Mesendoderm (in vitro differentiated cells): Measurements from ENCODE around the gene NFAM1.
A peak's percentile ranks its signal among the peaks of the same experiment; 100 is the strongest.

Source experiments
- DNase-seq: peaks from one replicate; pipeline ENCODE4 v3.0.0; 2013
- H2AK5ac ChIP-seq: 2 replicates; pipeline ENCODE4 v1.6.1; 2013; ENCODE audit warnings: low read length, inconsistent platforms
- H2BK120ac ChIP-seq: 2 replicates; pipeline ENCODE4 v1.6.1; 2013; ENCODE audit warnings: low read depth, mild to moderate bottlenecking, low read length, moderate library complexity, mixed read lengths
- H2BK15ac ChIP-seq: replicated peaks from 2 replicates; pipeline ENCODE4 v1.6.1; 2013; ENCODE audit warnings: low read depth, mild to moderate bottlenecking, moderate library complexity
- H2BK5ac ChIP-seq: 2 replicates; pipeline ENCODE4 v1.6.1; 2013; ENCODE audit warnings: low read length, inconsistent platforms
- H3K18ac ChIP-seq: 2 replicates; pipeline ENCODE4 v1.6.1; 2013; ENCODE audit warnings: mild to moderate bottlenecking, low read length, mixed read lengths
- H3K23ac ChIP-seq: one replicate; pipeline ENCODE4 v1.6.1; 2013; ENCODE audit warnings: low read length
- H3K27ac ChIP-seq: 2 replicates; pipeline ENCODE4 v1.5.1; 2013; ENCODE audit warnings: low read depth, mild to moderate bottlenecking, inconsistent platforms, low read length, moderate library complexity
- H3K27me3 ChIP-seq: 2 replicates; pipeline ENCODE4 v1.6.1; 2013; ENCODE audit warnings: low read length, control low read depth, mild to moderate bottlenecking, inconsistent platforms; ENCODE audit not compliant: insufficient read depth, poor library complexity
- H3K36me3 ChIP-seq: 2 replicates; pipeline ENCODE4 v1.6.1; 2013; ENCODE audit warnings: low read length, inconsistent platforms; ENCODE audit not compliant: control insufficient read depth, insufficient read depth
- H3K4ac ChIP-seq: one replicate; pipeline ENCODE4 v1.6.1; 2013; ENCODE audit warnings: low read depth, mild to moderate bottlenecking, low read length, moderate library complexity
- H3K4me1 ChIP-seq: 2 replicates; pipeline ENCODE4 v1.6.1; 2013; ENCODE audit warnings: low read depth, low read length, inconsistent platforms; ENCODE audit not compliant: control insufficient read depth
- H3K4me2 ChIP-seq: 2 replicates; pipeline ENCODE4 v1.6.1; 2013; ENCODE audit warnings: low read length
- H3K4me3 ChIP-seq: 2 replicates; pipeline ENCODE4 v1.5.1; 2013; ENCODE audit warnings: mild to moderate bottlenecking, low read length
- H3K56ac ChIP-seq: one replicate; pipeline ENCODE4 v1.6.1; 2013; ENCODE audit warnings: low read length
- H3K79me1 ChIP-seq: 2 replicates; pipeline ENCODE4 v1.6.1; 2013; ENCODE audit warnings: low read length, inconsistent platforms
- H3K79me2 ChIP-seq: 2 replicates; pipeline ENCODE4 v1.6.1; 2013; ENCODE audit warnings: mild to moderate bottlenecking, low read length; ENCODE audit not compliant: control insufficient read depth, insufficient read depth
- H3K9ac ChIP-seq: 2 replicates; pipeline ENCODE4 v1.6.1; 2013; ENCODE audit warnings: low read length, inconsistent platforms
- H4K5ac ChIP-seq: one replicate; pipeline ENCODE4 v1.6.1; 2013; ENCODE audit warnings: low read length
- H4K8ac ChIP-seq: one replicate; pipeline ENCODE4 v1.6.1; 2013; ENCODE audit warnings: low read depth, mild to moderate bottlenecking, control low read depth, low read length, moderate library complexity
- WGBS: extraction: QIAGEN DNeasy Blood & Tissue Kit; methylation state at CpG from one replicate; pipeline ENCODE4 v1.1.7; 2013; ENCODE audit warnings: low lambda C conversion rate, missing lambda C conversion rate; ENCODE audit not compliant: insufficient coverage; ENCODE audit errors: extremely low coverage; 5-methylcytosine and 5-hydroxymethylcytosine counted together

NFAM1 gene

GRCh38 chr22:42341779-42342178, 90.4 kb downstream of the NFAM1 start:
- Histone ChIP-seq H3K4me3 (no peak overlapping the region), H2AK5ac (peak overlapping the region; percentile 0)

GRCh38 chr22:42340829-42341383, 91.3 kb downstream of the NFAM1 start:
- H3K56ac ChIP-seq: peak overlapping the region; percentile 82
- DNase-seq: peak; percentile 64
- WGBS: no CpG with 5 or more reads among the region's 26 CpGs
- no peak overlapping the region for H2AK5ac ChIP-seq
- H2BK120ac ChIP-seq: no peak overlapping the region
- no peak overlapping the region for H3K27ac ChIP-seq
- peaks cover 9% of the 10 kb centered on the region for H3K79me1 ChIP-seq
- no peaks in the 10 kb centered on the region for H3K79me2 ChIP-seq
- H3K23ac ChIP-seq: no peak overlapping the region
- H3K18ac ChIP-seq: peak overlapping the region; percentile 25
- no peaks in the 10 kb centered on the region for H3K36me3 ChIP-seq
- H3K4me2 ChIP-seq: peak overlapping the region; percentile 41
- H4K8ac ChIP-seq: no peak overlapping the region
- H2BK15ac ChIP-seq: no peak overlapping the region
- H2BK5ac ChIP-seq: no peak overlapping the region
- H4K5ac ChIP-seq: no peak overlapping the region
- peak overlapping the region; percentile 60 for H3K9ac ChIP-seq
- H3K4me1 ChIP-seq: no peaks in the 10 kb centered on the region
- H3K27me3 ChIP-seq: no peaks in the 10 kb centered on the region
- H3K4me3 ChIP-seq: no peak overlapping the region
- peak overlapping the region; percentile 46 for H3K4ac ChIP-seq

More at GRCh38 chr22:42341779-42342178, 90.4 kb downstream of the NFAM1 start:
- no peak overlapping the region for H4K8ac ChIP-seq
- H3K27ac ChIP-seq: no peak overlapping the region
- peaks cover 8% of the 10 kb centered on the region for H3K79me1 ChIP-seq
- no CpG with 5 or more reads among the region's 4 CpGs for WGBS
- no peaks in the 10 kb centered on the region for H3K79me2 ChIP-seq
- H3K27me3 ChIP-seq: no peaks in the 10 kb centered on the region
- no peak overlapping the region for H2BK120ac ChIP-seq
- no peaks in the 10 kb centered on the region for H3K4me1 ChIP-seq
- no peak overlapping the region for H3K4ac ChIP-seq
- H3K4me2 ChIP-seq: no peak overlapping the region
- H3K18ac ChIP-seq: no peak overlapping the region
- no peak overlapping the region for H3K23ac ChIP-seq
- no peak overlapping the region for H3K9ac ChIP-seq
- peak overlapping the region; percentile 1 for H3K56ac ChIP-seq
- no peak overlapping the region for H2BK5ac ChIP-seq
- H3K36me3 ChIP-seq: no peaks in the 10 kb centered on the region
- no peak overlapping the region for H2BK15ac ChIP-seq
- DNase-seq: no peak
- H4K5ac ChIP-seq: no peak overlapping the region

- H3K79me2 ChIP-seq: no peaks in the 10 kb centered on the region
- WGBS: no CpG with 5 or more reads among the region's 3 CpGs
- no peak overlapping the region for H4K8ac ChIP-seq
- H3K18ac ChIP-seq: no peak overlapping the region
- H3K4me1 ChIP-seq: no peaks in the 10 kb centered on the region
- peaks cover 11% of the 10 kb centered on the region for H3K79me1 ChIP-seq
- no peak overlapping the region for H4K5ac ChIP-seq
- H3K36me3 ChIP-seq: no peaks in the 10 kb centered on the region
- DNase-seq: no peak
- no peaks in the 10 kb centered on the region for H3K27me3 ChIP-seq
- no peak overlapping the region for H3K4me3 ChIP-seq
- H3K27ac ChIP-seq: no peak overlapping the region
- no peak overlapping the region for H2BK120ac ChIP-seq
- no peak overlapping the region for H3K4me2 ChIP-seq
- peak overlapping the region; percentile 68 for H3K56ac ChIP-seq
- H3K4ac ChIP-seq: no peak overlapping the region
- peak overlapping the region; percentile 59 for H2AK5ac ChIP-seq
- H2BK15ac ChIP-seq: no peak overlapping the region
- no peak overlapping the region for H3K23ac ChIP-seq
- no peak overlapping the region for H3K9ac ChIP-seq
- peak overlapping the region; percentile 26 for H2BK5ac ChIP-seq
Measured at GRCh38 chr22:42340150-42340549, 92.1 kb downstream of the NFAM1 start.

- Histone ChIP-seq H3K56ac (peak overlapping the region; percentile 20), H3K18ac (no peak overlapping the region), H3K9ac (no peak overlapping the region), H2BK120ac (no peak overlapping the region), H3K36me3 (no peaks in the 10 kb centered on the region), H2BK5ac (no peak overlapping the region), H3K4ac (no peak overlapping the region), H3K4me1 (no peaks in the 10 kb centered on the region), H4K5ac (no peak overlapping the region), H3K79me1 (peaks cover 14% of the 10 kb centered on the region), H3K4me3 (no peak overlapping the region), H3K27ac (no peak overlapping the region), H3K4me2 (no peak overlapping the region), H2BK15ac (no peak overlapping the region), H3K27me3 (no peaks in the 10 kb centered on the region), H2AK5ac (no peak overlapping the region), H3K23ac (no peak overlapping the region), H4K8ac (no peak overlapping the region), H3K79me2 (no peaks in the 10 kb centered on the region)
- no peak for DNase-seq
- no CpG with 5 or more reads among the region's 21 CpGs for WGBS
Measured at GRCh38 chr22:42338479-42338878, 93.7 kb downstream of the NFAM1 start.

- Histone ChIP-seq H3K23ac (no peak overlapping the region), H3K79me2 (no peaks in the 10 kb centered on the region), H3K4me1 (no peaks in the 10 kb centered on the region), H3K4me2 (no peak overlapping the region), H4K5ac (no peak overlapping the region), H2AK5ac (no peak overlapping the region), H3K9ac (no peak overlapping the region), H3K4ac (no peak overlapping the region), H2BK15ac (no peak overlapping the region), H3K4me3 (no peak overlapping the region), H3K27me3 (no peaks in the 10 kb centered on the region), H3K79me1 (peaks cover 17% of the 10 kb centered on the region), H3K27ac (no peak overlapping the region), H2BK120ac (no peak overlapping the region), H3K18ac (no peak overlapping the region), H3K36me3 (no peaks in the 10 kb centered on the region), H3K56ac (no peak overlapping the region), H2BK5ac (no peak overlapping the region), H4K8ac (no peak overlapping the region)
- DNase-seq: no peak
Measured at GRCh38 chr22:42337356-42337755, 94.8 kb downstream of the NFAM1 start.

- no peak overlapping the region for H3K4ac ChIP-seq
- H3K18ac ChIP-seq: no peak overlapping the region
- no peak overlapping the region for H2BK5ac ChIP-seq
- H3K4me2 ChIP-seq: no peak overlapping the region
- no peak overlapping the region for H3K23ac ChIP-seq
- H3K4me1 ChIP-seq: no peaks in the 10 kb centered on the region
- no peak overlapping the region for H2BK15ac ChIP-seq
- H3K27ac ChIP-seq: no peak overlapping the region
- no peak overlapping the region for H4K5ac ChIP-seq
- H3K27me3 ChIP-seq: no peaks in the 10 kb centered on the region
- no peaks in the 10 kb centered on the region for H3K36me3 ChIP-seq
- no peak overlapping the region for H2BK120ac ChIP-seq
- no CpG with 5 or more reads among the region's 11 CpGs for WGBS
- no peak overlapping the region for H3K56ac ChIP-seq
- peaks cover 17% of the 10 kb centered on the region for H3K79me1 ChIP-seq
- H3K9ac ChIP-seq: no peak overlapping the region
- no peak overlapping the region for H3K4me3 ChIP-seq
- no peak overlapping the region for H2AK5ac ChIP-seq
- no peaks in the 10 kb centered on the region for H3K79me2 ChIP-seq
- no peak for DNase-seq
- no peak overlapping the region for H4K8ac ChIP-seq
Measured at GRCh38 chr22:42336527-42337227, 95.5 kb downstream of the NFAM1 start.
